K562 (cell line): Measurements from ENCODE around the gene TSSK2. TPM values are rescaled to one million over a fixed set of nuclear protein-coding genes. Genes with fewer than 3 reads are reported as not detected.

Experiments
- CHCHD3 ChIP-seq: fragments of 250-450 bp; sonication (Bioruptor Pico); IDR thresholded peaks from 2 replicates; pipeline ENCODE4 v2.1.2; 2022; ENCODE audit warnings: mild to moderate bottlenecking
- ERF ChIP-seq: fragments of 450-650 bp; formaldehyde crosslinking; IDR thresholded peaks from 2 replicates; pipeline ENCODE4 v1.4.0; 2020; ENCODE audit warnings: mild to moderate bottlenecking, mixed read lengths
- GATAD2A ChIP-seq: fragments of 450-650 bp; IDR thresholded peaks from 2 replicates; pipeline ENCODE4 v1.6.1; 2017
- HDAC1 ChIP-seq, 2 experiments: fragments of 450-650 bp; IDR thresholded peaks; 2 replicates each; pipeline ENCODE4 v1.6.1; 2016 to 2017; ENCODE audit warnings: inconsistent platforms in 1 of 2, mild to moderate bottlenecking in 1 of 2, moderate library complexity in 1 of 2
- LCOR ChIP-seq: sonication (generic); formaldehyde crosslinking; IDR thresholded peaks from 2 replicates; pipeline ENCODE4 v1.8.0; 2022; ENCODE audit warnings: mild to moderate bottlenecking, missing genetic modification reagents
- MXI1 ChIP-seq: IDR thresholded peaks from 2 replicates; pipeline ENCODE4 v1.6.1; 2011; ENCODE audit warnings: low read depth, mild to moderate bottlenecking, improper control_type of control experiment, low read length
- NBN ChIP-seq: fragments of 450-650 bp; IDR thresholded peaks from 2 replicates; pipeline ENCODE4 v1.6.1; 2016; ENCODE audit warnings: low read depth, mild to moderate bottlenecking
- NEUROD1 ChIP-seq: fragments of 150-350 bp; IDR thresholded peaks from 2 replicates; pipeline ENCODE4 v1.6.1; 2014; ENCODE audit warnings: borderline replicate concordance, low read length, low read depth; ENCODE audit not compliant: partially characterized antibody
- PML ChIP-seq: IDR thresholded peaks from 2 replicates; pipeline ENCODE4 v1.6.1; 2012; ENCODE audit warnings: low read length, inconsistent platforms
- RFX7 ChIP-seq: fragments of 250-450 bp; sonication (Bioruptor Pico); IDR thresholded peaks from 2 replicates; pipeline ENCODE4 v1.5.1; 2021; ENCODE audit warnings: mild to moderate bottlenecking
- SAFB ChIP-seq: fragments of 200-400 bp; formaldehyde crosslinking; IDR thresholded peaks from 2 replicates; pipeline ENCODE4 v1.6.1; 2017; ENCODE audit warnings: low read depth, low read length, borderline replicate concordance
- ZKSCAN8 ChIP-seq: fragments of 200-800 bp; sonication (Bioruptor generic); IDR thresholded peaks from 2 replicates; pipeline ENCODE4 v1.6.1; 2016; ENCODE audit warnings: missing genetic modification characterization, missing compliant biosample characterization
- ZNF695 ChIP-seq: fragments of 450-650 bp; formaldehyde crosslinking; IDR thresholded peaks from 2 replicates; pipeline ENCODE4 v1.4.0; 2020; ENCODE audit warnings: mild to moderate bottlenecking, moderate library complexity
- polyA plus RNA-seq, 8 experiments: library from polyadenylated mRNA; depleted of rRNA in 4 of 8; stranded (reverse) in 5 of 8; unstranded in 3 of 8; fragments of >200 nt; fragmentation: Nextera tagmentation in 2 of 8; fragmentation: Illumina TruSeq in 1 of 8; extraction: Ambion mirVana in 2 of 8; extraction: Trizol in 1 of 8; gene quantifications; 2 replicates each; pipeline versions ENCODE4 v1.2.1 to v1.2.3, GENCODE V29; 2011 to 2014; ENCODE audit warnings: inconsistent platforms in 1 of 8, missing spikeins in 1 of 8
- total RNA-seq, 7 experiments: library from RNA; depleted of rRNA in 6 of 7; stranded (reverse); fragments of >200 nt in 6 of 7; fragmentation: Illumina TruSeq in 2 of 7; extraction: Trizol in 2 of 7; gene quantifications; 2 replicates each; pipeline versions ENCODE4 v1.2.1 to v1.2.3, GENCODE V29; 2011 to 2021; ENCODE audit warnings: low replicate concordance in 1 of 7
- TF ChIP-seq, protein P1 (sequence below): fragments of 250-450 bp; sonication (Bioruptor Pico); IDR thresholded peaks from 2 replicates; pipeline ENCODE4 v1.8.0; 2021; ENCODE audit warnings: moderate library complexity, mild to moderate bottlenecking, inconsistent platforms
- TF ChIP-seq, protein P2 (sequence below): fragments of 450-650 bp; IDR thresholded peaks from 2 replicates; pipeline ENCODE4 v1.7.1; 2018; ENCODE audit warnings: mild to moderate bottlenecking, low read depth; ENCODE audit not compliant: partially characterized antibody
- TF ChIP-seq, protein P3 (sequence below): fragments of 450-650 bp; formaldehyde crosslinking; IDR thresholded peaks from 2 replicates; pipeline ENCODE4 v1.4.0; 2020; ENCODE audit warnings: mild to moderate bottlenecking, moderate library complexity
- TF ChIP-seq, protein P4 (sequence below): fragments of 250-450 bp; sonication (Bioruptor Pico); IDR thresholded peaks from 2 replicates; pipeline ENCODE4 v1.8.0; 2022; ENCODE audit warnings: inconsistent platforms
- TF ChIP-seq, protein P5 (sequence below): IDR thresholded peaks from 2 replicates; pipeline ENCODE4 v1.6.1; 2014; ENCODE audit warnings: antibody characterized with exemption

TSSK2 gene
- total and polyA plus RNA-seq, 9 of the 15 experiments (the other 6 are each of a cell fraction or from before 2014, with no cell fraction given), result 0.04 TPM; not detected in 8

DNA sequence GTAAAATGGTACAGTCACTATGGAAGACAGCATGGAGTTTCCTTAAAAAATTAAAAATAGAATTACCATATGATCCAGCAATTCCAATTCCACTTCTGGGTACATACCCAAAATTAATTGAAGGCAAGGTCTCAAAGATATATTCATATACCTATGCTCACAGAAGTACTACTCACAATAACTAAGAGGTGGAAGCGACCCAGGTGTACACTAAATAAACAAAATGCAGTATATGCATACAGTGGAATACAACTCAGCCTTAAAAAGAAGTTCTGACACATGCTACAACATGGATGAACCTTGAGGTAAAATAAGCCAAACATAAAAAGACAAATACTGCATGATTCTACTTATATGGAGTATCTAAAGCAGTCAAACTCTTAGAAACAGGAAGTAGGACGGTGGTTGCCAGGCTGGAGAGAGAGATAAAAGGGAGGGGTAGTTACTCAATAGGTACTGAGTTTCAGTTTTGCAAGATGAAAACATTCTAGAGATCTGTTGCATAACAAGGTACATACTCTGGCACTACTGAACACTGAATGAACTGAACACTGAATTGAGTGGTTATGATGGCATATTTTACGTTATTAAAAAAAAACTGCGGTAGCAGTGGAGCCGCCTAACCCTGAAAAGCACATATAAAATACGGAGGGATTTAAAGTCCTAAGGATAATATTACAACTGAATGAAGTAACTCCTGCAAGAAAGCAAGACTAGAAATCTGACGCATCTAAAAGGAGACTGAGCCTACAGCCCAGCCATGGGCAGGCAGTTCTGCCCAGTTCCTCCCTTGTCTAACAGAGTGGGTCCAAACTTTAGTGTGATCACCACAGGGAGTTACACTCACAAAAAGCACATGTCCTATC lies 21.7 kb upstream of the TSSK2 start (continued):
- TF ChIP-seq LCOR (no peak), MXI1 (peak; percentile 81; the same call in 1 of the 2 replicates), ZKSCAN8 (CRISPR knock-in tag) (peak; percentile 56; the same call in 1 of the 2 replicates), GATAD2A (no peak), ERF (peak; percentile 35; the same call in 1 of the 2 replicates), NBN (peak; percentile 93), PML (peak; percentile 80; the same call in 1 of the 2 replicates), HDAC1 (IDR thresholded peaks at IDR 0.05) (no peak; a peak in 1 of 4 replicates), RFX7 (no peak), NEUROD1 (peak; percentile 81), SAFB (no peak), CHCHD3 (CRISPR knock-in tag) (0 out of 2 replicates have a peak, but pooled peaks have one; percentile 60), ZNF695 (CRISPR knock-in tag) (0 out of 2 replicates have a peak, but pooled peaks have one; percentile 75)
- TF ChIP-seq, protein P1, sequence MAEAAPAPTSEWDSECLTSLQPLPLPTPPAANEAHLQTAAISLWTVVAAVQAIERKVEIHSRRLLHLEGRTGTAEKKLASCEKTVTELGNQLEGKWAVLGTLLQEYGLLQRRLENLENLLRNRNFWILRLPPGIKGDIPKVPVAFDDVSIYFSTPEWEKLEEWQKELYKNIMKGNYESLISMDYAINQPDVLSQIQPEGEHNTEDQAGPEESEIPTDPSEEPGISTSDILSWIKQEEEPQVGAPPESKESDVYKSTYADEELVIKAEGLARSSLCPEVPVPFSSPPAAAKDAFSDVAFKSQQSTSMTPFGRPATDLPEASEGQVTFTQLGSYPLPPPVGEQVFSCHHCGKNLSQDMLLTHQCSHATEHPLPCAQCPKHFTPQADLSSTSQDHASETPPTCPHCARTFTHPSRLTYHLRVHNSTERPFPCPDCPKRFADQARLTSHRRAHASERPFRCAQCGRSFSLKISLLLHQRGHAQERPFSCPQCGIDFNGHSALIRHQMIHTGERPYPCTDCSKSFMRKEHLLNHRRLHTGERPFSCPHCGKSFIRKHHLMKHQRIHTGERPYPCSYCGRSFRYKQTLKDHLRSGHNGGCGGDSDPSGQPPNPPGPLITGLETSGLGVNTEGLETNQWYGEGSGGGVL (CRISPR knock-in tag), result no peak
- TF ChIP-seq, protein P2, sequence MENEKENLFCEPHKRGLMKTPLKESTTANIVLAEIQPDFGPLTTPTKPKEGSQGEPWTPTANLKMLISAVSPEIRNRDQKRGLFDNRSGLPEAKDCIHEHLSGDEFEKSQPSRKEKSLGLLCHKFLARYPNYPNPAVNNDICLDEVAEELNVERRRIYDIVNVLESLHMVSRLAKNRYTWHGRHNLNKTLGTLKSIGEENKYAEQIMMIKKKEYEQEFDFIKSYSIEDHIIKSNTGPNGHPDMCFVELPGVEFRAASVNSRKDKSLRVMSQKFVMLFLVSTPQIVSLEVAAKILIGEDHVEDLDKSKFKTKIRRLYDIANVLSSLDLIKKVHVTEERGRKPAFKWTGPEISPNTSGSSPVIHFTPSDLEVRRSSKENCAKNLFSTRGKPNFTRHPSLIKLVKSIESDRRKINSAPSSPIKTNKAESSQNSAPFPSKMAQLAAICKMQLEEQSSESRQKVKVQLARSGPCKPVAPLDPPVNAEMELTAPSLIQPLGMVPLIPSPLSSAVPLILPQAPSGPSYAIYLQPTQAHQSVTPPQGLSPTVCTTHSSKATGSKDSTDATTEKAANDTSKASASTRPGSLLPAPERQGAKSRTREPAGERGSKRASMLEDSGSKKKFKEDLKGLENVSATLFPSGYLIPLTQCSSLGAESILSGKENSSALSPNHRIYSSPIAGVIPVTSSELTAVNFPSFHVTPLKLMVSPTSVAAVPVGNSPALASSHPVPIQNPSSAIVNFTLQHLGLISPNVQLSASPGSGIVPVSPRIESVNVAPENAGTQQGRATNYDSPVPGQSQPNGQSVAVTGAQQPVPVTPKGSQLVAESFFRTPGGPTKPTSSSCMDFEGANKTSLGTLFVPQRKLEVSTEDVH, result peak; percentile 86
- TF ChIP-seq, protein P3, sequence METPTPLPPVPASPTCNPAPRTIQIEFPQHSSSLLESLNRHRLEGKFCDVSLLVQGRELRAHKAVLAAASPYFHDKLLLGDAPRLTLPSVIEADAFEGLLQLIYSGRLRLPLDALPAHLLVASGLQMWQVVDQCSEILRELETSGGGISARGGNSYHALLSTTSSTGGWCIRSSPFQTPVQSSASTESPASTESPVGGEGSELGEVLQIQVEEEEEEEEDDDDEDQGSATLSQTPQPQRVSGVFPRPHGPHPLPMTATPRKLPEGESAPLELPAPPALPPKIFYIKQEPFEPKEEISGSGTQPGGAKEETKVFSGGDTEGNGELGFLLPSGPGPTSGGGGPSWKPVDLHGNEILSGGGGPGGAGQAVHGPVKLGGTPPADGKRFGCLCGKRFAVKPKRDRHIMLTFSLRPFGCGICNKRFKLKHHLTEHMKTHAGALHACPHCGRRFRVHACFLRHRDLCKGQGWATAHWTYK, result 0 out of 2 replicates have a peak, but pooled peaks have one; percentile 60
- TF ChIP-seq, protein P4, sequence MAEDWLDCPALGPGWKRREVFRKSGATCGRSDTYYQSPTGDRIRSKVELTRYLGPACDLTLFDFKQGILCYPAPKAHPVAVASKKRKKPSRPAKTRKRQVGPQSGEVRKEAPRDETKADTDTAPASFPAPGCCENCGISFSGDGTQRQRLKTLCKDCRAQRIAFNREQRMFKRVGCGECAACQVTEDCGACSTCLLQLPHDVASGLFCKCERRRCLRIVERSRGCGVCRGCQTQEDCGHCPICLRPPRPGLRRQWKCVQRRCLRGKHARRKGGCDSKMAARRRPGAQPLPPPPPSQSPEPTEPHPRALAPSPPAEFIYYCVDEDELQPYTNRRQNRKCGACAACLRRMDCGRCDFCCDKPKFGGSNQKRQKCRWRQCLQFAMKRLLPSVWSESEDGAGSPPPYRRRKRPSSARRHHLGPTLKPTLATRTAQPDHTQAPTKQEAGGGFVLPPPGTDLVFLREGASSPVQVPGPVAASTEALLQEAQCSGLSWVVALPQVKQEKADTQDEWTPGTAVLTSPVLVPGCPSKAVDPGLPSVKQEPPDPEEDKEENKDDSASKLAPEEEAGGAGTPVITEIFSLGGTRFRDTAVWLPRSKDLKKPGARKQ, result no peak
- TF ChIP-seq, protein P5, sequence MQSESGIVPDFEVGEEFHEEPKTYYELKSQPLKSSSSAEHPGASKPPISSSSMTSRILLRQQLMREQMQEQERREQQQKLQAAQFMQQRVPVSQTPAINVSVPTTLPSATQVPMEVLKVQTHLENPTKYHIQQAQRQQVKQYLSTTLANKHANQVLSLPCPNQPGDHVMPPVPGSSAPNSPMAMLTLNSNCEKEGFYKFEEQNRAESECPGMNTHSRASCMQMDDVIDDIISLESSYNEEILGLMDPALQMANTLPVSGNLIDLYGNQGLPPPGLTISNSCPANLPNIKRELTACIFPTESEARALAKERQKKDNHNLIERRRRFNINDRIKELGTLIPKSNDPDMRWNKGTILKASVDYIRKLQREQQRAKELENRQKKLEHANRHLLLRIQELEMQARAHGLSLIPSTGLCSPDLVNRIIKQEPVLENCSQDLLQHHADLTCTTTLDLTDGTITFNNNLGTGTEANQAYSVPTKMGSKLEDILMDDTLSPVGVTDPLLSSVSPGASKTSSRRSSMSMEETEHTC, result no peak
